Heart left ventricle (tissue), 16 donors: ENCODE results near the gene MIER1. TPM values are rescaled to one million over a fixed set of nuclear protein-coding genes. Genes with fewer than 3 reads are reported as not detected.

Experiments
- ATAC-seq, 4 donors: fragments of 200-7000 bp; cut with Tn5 transposase; one replicate each; pipeline ENCODE4 v1.9.1; 2020 to 2022; ENCODE audit warnings: moderate library complexity in 4 of 4, mild to moderate bottlenecking in 3 of 4, moderate number of reproducible peaks in 1 of 4
- DNase-seq, 5 donors: peaks; one replicate each; pipeline ENCODE4 v3.0.0-alpha.2; 2020
- H3K27ac ChIP-seq, 12 donors: fragments of 200-600 bp; sonication (generic) in 4 of 12; one replicate each; pipeline versions ENCODE4 v1.5.0 to v1.8.0; 2016 to 2022; ENCODE audit warnings: mild to moderate bottlenecking in 2 of 12
- H3K27me3 ChIP-seq, 9 donors: fragments of 200-600 bp; sonication (generic) in 2 of 9; one replicate each; pipeline versions ENCODE4 v1.5.1 to v1.8.0; 2016 to 2022; ENCODE audit warnings: mild to moderate bottlenecking in 3 of 9
- H3K36me3 ChIP-seq, 9 donors: fragments of 200-600 bp; sonication (generic) in 2 of 9; one replicate each; pipeline versions ENCODE4 v1.5.0 to v1.8.0; 2018 to 2022; ENCODE audit warnings: mild to moderate bottlenecking in 2 of 9
- H3K4me1 ChIP-seq, 12 donors: fragments of 200-600 bp; sonication (generic) in 4 of 12; one replicate each; pipeline versions ENCODE4 v1.5.0 to v1.8.0; 2016 to 2022; ENCODE audit warnings: mild to moderate bottlenecking in 3 of 12
- H3K4me3 ChIP-seq, 12 donors: fragments of 200-600 bp; sonication (generic) in 4 of 12; one replicate each; pipeline versions ENCODE4 v1.5.0 to v1.8.0; 2017 to 2022; ENCODE audit warnings: mild to moderate bottlenecking in 9 of 12, moderate library complexity in 4 of 12
- H3K9me3 ChIP-seq, 12 donors: fragments of 200-600 bp; sonication (generic) in 4 of 12; one replicate each; pipeline versions ENCODE4 v1.5.0 to v1.8.0; 2016 to 2022; ENCODE audit warnings: mild to moderate bottlenecking in 1 of 12
- CTCF ChIP-seq, 12 donors: fragments of 200-600 bp; sonication (generic) in 4 of 12; IDR thresholded peaks; one replicate each; pipeline versions ENCODE4 v1.5.0 to v1.8.0; 2018 to 2022; ENCODE audit warnings: antibody characterized with exemption in 12 of 12, mild to moderate bottlenecking in 5 of 12
- POLR2A ChIP-seq, 2 donors: fragments of 450-650 bp; IDR thresholded peaks; one replicate each; pipeline ENCODE4 v1.6.1; 2017; ENCODE audit warnings: antibody characterized with exemption in 2 of 2, mild to moderate bottlenecking in 2 of 2, moderate library complexity in 2 of 2
- WGBS, 4 donors: extraction: QIAGEN DNeasy Blood & Tissue Kit in 2 of 4; methylation state at CpG; one replicate each; pipeline versions ENCODE4 v1.1.5 to v1.1.7; 2013 to 2018; 5-methylcytosine and 5-hydroxymethylcytosine counted together
- intact Hi-C, 10 donors: fragments of 100-400 bp; cut with DNase I; formaldehyde crosslinking; loops; one replicate each; pipeline versions ENCODE4 v1.11.1 to v1.14.2; 2022
- polyA plus RNA-seq, 2 donors: library from polyadenylated mRNA; stranded (reverse); fragments of 200-250 nt; gene quantifications; one replicate each; pipeline ENCODE4 v1.2.3, GENCODE V29; 2013
- total RNA-seq, 9 donors: library from RNA; depleted of rRNA in 2 of 9; stranded (reverse); fragments of >200 nt in 2 of 9; fragmentation: NEBNext Ultra II Directional in 3 of 9; extraction: Animal tissue kit (Norgen Biotek cat#: 25700) in 3 of 9; gene quantifications; one replicate each; pipeline versions ENCODE4 v1.1.0 to v1.2.4, GENCODE V29; 2016 to 2023
- donor health status: ischemic (EF 13 %, LVEDD 7.1; RV severe dilation, severe dysfunction).
- donor health status: healthy with polysubstance abuse.
- donor health status: DM: no; HTN: yes; CAD: no.
- donor health status: DM: no; HTN: no; CAD: no.
- donor health status: ischemic (EF 25% LVEDD 6.9; RV normal size, moderate dysfunction).
- donor health status: ischemic (EF 25% LVEDD 5.7; RV mildly dilated, moderate dysfunction).
- donor health status: healthy.
- donor health status: DM: yes; HTN: yes; CAD: no.
- donor health status: ischemic (EF 35%, LVEDD 5.7; RV mildly dilated, moderate dysfunction).
- donor health status: nonischemic (EF 11% LVEDD 7.7; RV severe dilation, severe dysfunction).
- donor health status: DM: yes; HTN: yes; CAD: no.
- donor health status: PGD.
- donor health status: ischemic (EF 29% LVEDD 5.4; RV normal size, mild dysfunction).
- donor health status: nonischemic (EF 23%, LVEDD 6.1; RV moderate dilation, normal function).

The MIER1 gene
- total and polyA plus RNA-seq, 11 donors, result 7.3 to 23.8 (median 18.7) TPM

- H3K4me3 ChIP-seq, result peak overlapping the region in 10 of 12 donors; percentile 3 to 57 (median 40)
- peaks cover 0 to 28% (median 4%) of the 10 kb centered on the region in 12 donors for H3K4me1 ChIP-seq
- H3K27me3 ChIP-seq, result no peaks in the 10 kb centered on the region
- no peaks in the 10 kb centered on the region for H3K9me3 ChIP-seq
- peak overlapping the region in 8 of 12 donors; percentile 22 to 66 (median 32) for H3K27ac ChIP-seq
- peak in 3 of 5 donors; percentile 34 to 40 (median 38) for DNase-seq
- 32 to 46% (median 41%) methylated on average over 4 of the region's 4 CpGs for WGBS, 4 donors
- peak in 2 of 4 donors; percentile 49 to 76 for ATAC-seq
- peaks cover 2 to 96% (median 92%) of the 10 kb centered on the region in 9 donors for H3K36me3 ChIP-seq
- intact Hi-C loops, result no loop called here
- TF ChIP-seq CTCF (IDR thresholded peaks at IDR 0.05) (no peak), POLR2A (IDR thresholded peaks at IDR 0.05) (no peak)
Measured at GRCh38 chr1:66981679-66982078, 56.9 kb downstream of the MIER1 start.

GRCh38 chr1:66982561-66983260, 57.9 kb downstream of the MIER1 start:
- no peak overlapping the region for H3K4me3 ChIP-seq
- TF ChIP-seq CTCF (IDR thresholded peaks at IDR 0.05) (no peak), POLR2A (IDR thresholded peaks at IDR 0.05) (no peak)
- H3K27me3 ChIP-seq, result no peaks in the 10 kb centered on the region
- intact Hi-C loops, result no loop called here
- H3K27ac ChIP-seq, result peak overlapping the region in 1 of 12 donors; percentile 66
- H3K9me3 ChIP-seq, result no peaks in the 10 kb centered on the region
- peaks cover 0 to 96% (median 92%) of the 10 kb centered on the region in 9 donors for H3K36me3 ChIP-seq
- H3K4me1 ChIP-seq, result peaks cover 0 to 28% (median 4%) of the 10 kb centered on the region in 12 donors
- 91 to 96% (median 94%) methylated on average over 4 of the region's 4 CpGs for WGBS, 4 donors
- no peak for ATAC-seq
- no peak for DNase-seq

- Histone ChIP-seq H3K36me3 (peaks cover 0 to 96% (median 90%) of the 10 kb centered on the region in 9 donors), H3K4me1 (peaks cover 0 to 28% (median 4%) of the 10 kb centered on the region in 12 donors), H3K9me3 (no peaks in the 10 kb centered on the region), H3K4me3 (no peak overlapping the region), H3K27ac (no peak overlapping the region), H3K27me3 (no peaks in the 10 kb centered on the region)
- ATAC-seq, result no peak
- TF ChIP-seq CTCF (IDR thresholded peaks at IDR 0.05) (no peak), POLR2A (IDR thresholded peaks at IDR 0.05) (no peak)
- WGBS, 4 donors, result 98 to 99% (median 98%) methylated on average over 1 of the region's 1 CpG
- no peak for DNase-seq
- intact Hi-C loops, result no loop called here
Measured at GRCh38 chr1:66984491-66984890, 59.7 kb downstream of the MIER1 start.

- TF ChIP-seq CTCF (IDR thresholded peaks at IDR 0.05) (no peak), POLR2A (IDR thresholded peaks at IDR 0.05) (no peak)
- DNase-seq, result no peak
- peaks cover 0 to 22% (median 4%) of the 10 kb centered on the region in 12 donors for H3K4me1 ChIP-seq
- H3K36me3 ChIP-seq, result peaks cover 0 to 93% (median 80%) of the 10 kb centered on the region in 9 donors
- no peaks in the 10 kb centered on the region for H3K27me3 ChIP-seq
- intact Hi-C loops, result no loop called here
- no peak overlapping the region for H3K27ac ChIP-seq
- WGBS, 4 donors, result 41 to 69% (median 60%) methylated on average over 1 of the region's 1 CpG
- ATAC-seq, result no peak
- no peaks in the 10 kb centered on the region for H3K9me3 ChIP-seq
- no peak overlapping the region for H3K4me3 ChIP-seq
Measured at GRCh38 chr1:66985835-66986234, 61.0 kb downstream of the MIER1 start.
